ENCODE data around the gene PRLR.

PRLR gene

DNA sequence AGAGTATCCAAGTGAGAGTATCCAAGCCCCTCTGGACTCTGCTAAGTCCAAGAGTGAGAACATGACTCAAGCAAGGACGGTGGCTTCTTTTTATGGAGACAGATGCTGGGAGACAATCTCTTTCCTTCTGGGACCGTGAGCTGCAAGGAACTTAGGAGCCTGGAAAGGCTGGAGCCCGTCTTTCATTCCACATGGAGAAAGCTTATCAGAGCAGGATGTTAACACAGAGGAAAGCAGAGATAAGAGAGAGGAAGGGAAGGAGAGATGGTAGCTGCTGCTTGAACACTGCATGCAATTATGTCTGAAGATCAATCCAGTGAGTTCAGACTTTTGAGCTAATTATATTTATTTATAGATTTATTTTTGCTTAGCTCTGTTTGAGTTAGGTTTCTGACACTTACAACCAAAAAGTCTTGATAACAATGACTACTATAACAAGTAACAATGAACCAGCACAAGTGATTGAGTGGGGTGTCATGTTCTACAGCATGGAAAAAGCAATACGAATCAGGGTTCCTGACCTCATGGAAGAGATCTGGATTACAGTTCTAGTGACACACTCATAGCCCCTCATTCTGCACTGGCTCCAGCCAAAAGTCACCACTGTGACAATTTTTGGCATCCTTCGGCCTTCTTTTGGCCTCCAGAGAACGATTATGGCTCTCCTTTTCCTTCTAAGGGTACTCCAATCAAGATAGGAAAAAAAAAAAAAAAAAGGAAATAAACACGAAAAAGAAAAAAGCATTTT is 71.5 kb downstream of the PRLR start:
- no peak for DNase-seq

DNA sequence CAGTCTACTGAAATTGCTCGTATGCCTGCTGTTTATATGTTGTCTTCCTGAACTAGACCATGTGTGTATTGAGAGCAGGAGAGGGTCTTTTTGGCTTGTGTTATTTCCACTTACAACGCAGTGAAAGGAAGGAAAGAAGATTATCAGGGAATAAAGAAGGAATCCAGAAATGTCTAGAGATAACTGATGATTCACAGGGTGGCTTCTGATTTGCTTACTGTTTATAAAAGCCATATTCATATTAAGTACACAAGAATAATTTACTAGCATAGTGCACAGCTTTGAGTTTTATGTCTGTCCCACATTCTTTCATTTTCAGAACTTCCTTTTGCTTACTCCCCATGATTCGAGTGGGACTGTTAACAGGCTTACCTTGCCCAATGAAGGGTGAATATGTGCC is 72.1 kb downstream of the PRLR start:
- DNase-seq = no peak

DNA sequence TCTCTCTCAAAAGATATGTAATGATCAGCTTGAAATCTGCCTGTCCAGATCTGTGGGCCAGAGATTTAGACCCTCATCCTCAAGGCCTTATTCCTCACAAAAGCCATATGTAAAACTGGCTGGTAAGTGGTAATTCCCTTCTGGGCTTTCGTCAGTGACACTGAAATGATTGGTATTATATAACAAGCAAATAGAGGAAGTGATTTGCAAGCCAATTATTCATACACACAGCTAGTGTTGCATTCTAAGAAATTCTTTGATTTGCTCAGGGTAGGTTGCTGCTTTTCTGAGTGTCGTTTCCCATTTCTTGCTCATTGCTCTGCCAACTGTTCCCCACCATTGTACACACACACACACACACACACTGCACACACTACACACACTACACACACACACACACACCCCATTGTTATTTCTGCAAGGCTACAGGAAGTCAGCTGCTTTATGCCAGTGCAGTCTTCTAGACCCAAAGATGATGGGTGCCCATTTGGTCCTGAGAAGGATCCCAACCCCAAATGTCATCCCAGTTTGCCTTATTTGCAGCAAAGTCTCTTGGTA is 76.8 kb downstream of the PRLR start:
- DNase-seq = no peak

DNA sequence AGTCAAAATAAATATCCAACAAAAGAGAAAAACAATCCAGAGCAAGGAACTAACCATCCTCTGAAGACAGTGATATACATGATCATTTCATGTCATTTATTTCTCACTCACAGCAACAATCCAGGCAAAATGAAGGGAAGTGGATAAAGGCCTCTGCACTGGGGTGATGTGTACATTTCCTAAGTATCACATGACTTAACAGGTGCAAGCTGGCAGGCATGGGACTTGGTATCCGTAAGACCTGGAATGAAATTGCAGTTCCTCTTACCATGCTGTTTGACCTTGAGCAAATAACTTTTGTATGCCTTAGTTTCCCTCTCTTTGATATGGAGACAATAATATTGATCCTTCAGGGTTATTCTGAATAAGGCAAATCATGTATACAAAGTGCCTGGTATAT is 77.6 kb downstream of the PRLR start:
- DNase-seq = no peak

GRCh38 chr5:35151146-35151920 is 79.0 kb downstream of the PRLR start:
- DNase-seq = no peak

- DNase-seq = no peak
These were observed 81.2 kb downstream of the PRLR start for GRCh38 chr5:35149041-35149440.

DNA sequence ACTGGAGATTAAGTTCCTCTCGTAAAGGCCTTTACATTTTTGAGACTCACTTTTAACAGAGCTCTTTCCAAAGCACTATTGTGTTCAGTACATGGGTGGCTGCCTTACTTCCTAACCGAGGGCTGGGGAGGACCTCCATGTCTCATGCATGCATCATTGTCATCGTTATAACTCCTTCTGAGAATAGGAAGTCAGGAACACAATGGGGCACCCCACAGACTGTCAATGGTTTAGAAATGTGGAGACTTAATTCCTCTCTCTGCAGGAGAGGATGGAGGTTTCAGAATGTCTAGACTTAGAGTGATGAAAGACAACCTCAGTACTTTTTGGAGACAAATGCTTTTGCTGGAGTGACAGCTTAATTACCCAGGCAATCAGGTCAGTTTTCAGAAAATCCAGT is 83.9 kb downstream of the PRLR start:
- DNase-seq = no peak

DNA sequence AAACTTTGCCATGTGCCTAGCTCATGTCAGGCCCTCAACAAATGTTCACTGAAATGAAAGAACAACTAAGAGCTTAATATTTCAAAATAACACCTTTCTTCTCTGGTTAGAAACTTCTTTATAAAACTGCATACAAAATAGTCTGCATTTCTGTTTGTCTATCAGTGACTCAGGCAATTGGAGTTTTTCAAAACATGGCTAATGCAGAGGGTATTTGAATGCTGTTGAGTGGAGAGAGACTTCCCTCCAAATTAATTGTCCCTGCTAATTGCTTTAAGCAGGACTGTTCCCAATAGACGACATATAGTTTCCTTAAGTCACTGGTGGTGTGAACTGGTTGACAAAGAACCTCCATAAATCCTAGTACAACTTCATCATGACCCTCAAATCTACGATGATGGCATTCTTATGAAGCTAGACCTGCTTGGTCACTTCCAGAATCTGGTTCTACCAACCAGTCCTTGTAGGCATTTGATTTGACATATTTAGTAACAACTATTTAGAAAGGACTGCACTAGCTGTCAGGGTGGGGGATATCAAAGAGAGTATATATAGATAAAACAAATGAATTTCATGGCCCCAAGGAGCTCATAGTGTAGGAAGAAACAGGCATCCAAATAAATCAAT is 84.5 kb downstream of the PRLR start:
- DNase-seq = no peak

GRCh38 chr5:35145012-35145411 is 85.3 kb downstream of the PRLR start:
- DNase-seq = no peak

- DNase-seq = no peak
These were observed 86.4 kb downstream of the PRLR start for GRCh38 chr5:35143841-35144240.

GRCh38 chr5:35141739-35142138 is 88.5 kb downstream of the PRLR start:
- no peak for DNase-seq

GRCh38 chr5:35138232-35138631 is 92.1 kb downstream of the PRLR start:
- DNase-seq = no peak

DNA sequence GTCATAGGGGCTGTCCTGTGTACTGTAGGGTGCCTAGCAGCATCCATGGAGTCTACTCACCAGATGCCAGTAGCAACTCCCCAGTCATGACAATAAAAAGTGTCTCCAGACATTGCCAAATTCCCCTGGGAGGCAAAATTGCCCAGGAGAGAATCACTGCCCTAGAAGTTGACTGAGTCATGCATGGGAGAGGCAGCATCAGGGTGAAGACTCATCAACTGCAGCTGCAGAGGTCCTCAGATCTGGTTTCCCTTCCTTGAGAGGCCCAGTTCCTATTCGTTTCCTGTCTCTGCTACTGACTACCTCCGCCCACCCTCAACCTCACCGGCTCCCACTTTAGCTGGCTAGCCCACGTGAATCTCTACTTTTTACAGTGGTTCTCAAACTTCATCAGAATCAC is 93.9 kb downstream of the PRLR start:
- no peak for DNase-seq

DNA sequence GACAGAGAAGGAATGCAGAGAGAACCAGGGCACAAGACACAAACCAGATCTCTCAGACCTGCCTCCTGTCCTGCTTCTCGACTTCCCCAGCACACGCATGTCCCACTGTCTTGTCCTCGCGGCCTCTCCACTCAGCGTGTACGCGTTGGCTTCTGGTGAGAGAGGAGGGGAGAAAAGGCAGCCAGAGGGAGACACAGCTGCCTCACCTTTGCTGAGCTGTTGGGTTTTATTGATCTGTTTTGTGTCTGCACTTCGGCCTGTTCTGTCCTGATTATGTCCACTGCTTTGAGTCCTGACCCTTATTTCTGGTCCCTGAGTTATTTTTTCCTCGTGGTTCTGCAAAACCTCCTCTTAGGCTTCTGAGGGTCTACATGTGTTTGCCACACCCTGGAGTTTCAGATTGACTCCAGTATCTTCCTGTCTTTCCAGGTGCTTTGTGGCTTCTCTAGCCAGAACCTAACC is 95.0 kb downstream of the PRLR start:
- no peak for DNase-seq

GRCh38 chr5:35134278-35135030 is 95.8 kb downstream of the PRLR start:
- DNase-seq = no peak

DNA sequence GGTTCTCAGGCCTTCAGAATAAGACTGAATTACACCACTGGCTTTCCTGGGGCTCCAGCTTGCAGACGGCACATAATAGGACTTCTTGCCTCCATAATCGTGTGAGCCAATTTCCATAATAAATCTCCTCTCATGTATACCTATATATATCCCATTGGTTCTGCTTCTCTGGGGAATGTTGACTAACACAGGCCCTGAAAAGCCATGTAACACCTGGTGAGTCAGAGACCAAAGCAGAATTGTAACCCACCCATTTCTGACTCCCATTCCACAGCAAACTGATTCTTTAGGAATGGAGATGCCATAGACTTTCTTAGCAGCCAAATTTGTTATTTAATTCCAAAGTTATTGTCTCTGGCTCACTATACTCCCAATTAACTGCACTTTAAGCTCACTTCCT is 97.1 kb downstream of the PRLR start:
- DNase-seq = no peak

DNA sequence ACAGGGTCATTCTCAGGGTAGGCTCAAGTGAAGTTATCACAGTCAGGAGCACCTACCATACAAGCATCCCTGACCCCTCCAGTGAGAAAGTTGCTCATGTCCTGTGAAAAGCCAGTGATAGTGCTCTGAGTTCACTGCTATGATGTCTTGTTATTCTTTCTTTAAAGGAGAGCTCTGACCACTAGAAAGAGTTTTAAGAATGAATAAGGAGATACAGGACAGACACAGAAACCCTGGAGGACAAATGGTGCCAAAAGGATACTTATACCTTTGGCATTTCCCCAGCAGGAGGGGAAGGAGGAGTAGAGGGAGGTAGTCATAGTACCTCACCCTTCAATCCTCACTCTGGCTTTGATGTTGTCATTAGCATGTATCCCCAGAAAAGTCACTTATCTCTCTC is 98.6 kb downstream of the PRLR start:
- no peak for DNase-seq

GRCh38 chr5:35129921-35130485 is 100.3 kb downstream of the PRLR start:
- DNase-seq = no peak

- no peak for DNase-seq
These were observed 101.0 kb downstream of the PRLR start for GRCh38 chr5:35129276-35129675.

- DNase-seq = no peak
These were observed 103.3 kb downstream of the PRLR start for GRCh38 chr5:35127006-35127405.

DNA sequence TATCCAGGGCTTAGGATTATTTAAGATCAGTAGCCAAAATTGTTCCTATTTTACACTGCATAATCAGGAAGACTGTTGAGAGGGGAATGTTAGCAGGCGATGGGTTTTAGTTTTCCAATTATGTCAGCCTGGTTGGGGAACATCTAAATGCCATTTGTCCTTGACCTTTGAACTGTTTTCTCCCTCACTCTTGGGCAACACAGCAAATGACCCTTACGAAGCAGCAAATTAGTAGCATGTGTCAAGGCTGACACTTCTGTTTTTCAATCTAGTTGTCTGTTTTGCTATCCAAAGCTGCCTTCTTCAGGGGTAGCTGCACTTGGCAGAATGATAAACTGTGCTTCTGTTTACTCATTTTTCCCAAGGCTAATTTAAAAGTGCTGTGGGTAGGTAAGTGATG is 104.5 kb downstream of the PRLR start:
- DNase-seq = no peak

DNA sequence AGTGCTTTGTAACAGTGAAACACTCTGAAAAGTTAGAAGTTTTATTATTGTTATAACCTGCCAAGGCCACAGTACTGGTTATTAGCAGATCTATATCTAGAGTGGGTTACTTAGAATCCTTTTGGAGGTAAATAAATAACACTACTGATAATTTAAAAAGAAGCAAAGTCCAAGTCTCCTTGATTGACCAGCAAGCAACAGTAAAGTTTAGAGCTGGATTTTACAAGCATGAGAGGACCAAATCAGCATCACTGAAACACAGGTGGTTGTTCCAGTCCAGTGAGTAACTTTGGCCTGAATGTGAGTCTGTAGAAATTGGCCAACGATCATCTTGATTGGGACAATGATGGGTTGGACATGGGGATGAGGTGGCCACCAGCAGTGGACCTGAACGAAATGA is 105.4 kb downstream of the PRLR start:
- no peak for DNase-seq

DNA sequence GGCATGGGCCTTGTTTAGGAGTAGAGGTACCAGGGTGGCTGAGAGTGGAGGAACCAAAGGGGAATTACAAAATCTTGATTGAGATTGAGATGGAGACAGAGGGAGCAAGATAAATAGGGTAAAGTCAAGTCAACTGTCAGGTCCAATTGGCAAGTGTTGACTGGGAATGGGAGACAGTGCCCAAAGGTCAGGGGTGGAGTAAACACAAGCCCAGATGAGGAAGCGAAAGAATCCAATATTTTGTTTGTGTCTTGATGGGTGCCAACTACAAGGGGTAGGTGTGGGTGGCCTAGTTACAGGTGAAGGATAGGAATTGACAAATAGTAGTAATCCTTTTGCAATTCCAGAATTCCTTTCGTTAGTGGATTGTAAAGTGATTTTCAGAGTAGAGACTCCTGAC is 107.5 kb downstream of the PRLR start:
- DNase-seq = no peak
